NCI-H1048 (cell line): Measurements from ENCODE around the gene P2RY6.

Source experiments
- DNase-seq: peaks from one replicate; lab custom pipeline; 2025; lab: John Stamatoyannopoulos, UW

P2RY6 gene

GRCh38 chr11:73335204-73335923 lies 63.2 kb downstream of the P2RY6 start:
- peak; percentile 56 for DNase-seq

GRCh38 chr11:73337846-73338245 lies 65.7 kb downstream of the P2RY6 start:
- no peak for DNase-seq

- no peak for DNase-seq
Measured at GRCh38 chr11:73338279-73338678, 66.1 kb downstream of the P2RY6 start.

- no peak for DNase-seq
Measured at GRCh38 chr11:73340164-73340563, 68.0 kb downstream of the P2RY6 start.

GRCh38 chr11:73342633-73343032 lies 70.5 kb downstream of the P2RY6 start:
- DNase-seq = no peak

- DNase-seq = no peak
Measured at GRCh38 chr11:73343076-73343873, 71.1 kb downstream of the P2RY6 start.

- DNase-seq = no peak
Measured at GRCh38 chr11:73344191-73344607, 72.1 kb downstream of the P2RY6 start.

GRCh38 chr11:73345481-73346160 lies 73.5 kb downstream of the P2RY6 start:
- DNase-seq = no peak

- no peak for DNase-seq
Measured at GRCh38 chr11:73346186-73346935, 74.2 kb downstream of the P2RY6 start.

GRCh38 chr11:73347067-73347466 lies 74.9 kb downstream of the P2RY6 start:
- DNase-seq = no peak
